Fibroblast of lung (primary cell): ENCODE measurements around the gene OSBPL6.

Experiments
- CTCF ChIP-seq, 2 donors: IDR thresholded peaks in 1 of 2; conservative IDR thresholded peaks in 1 of 2; 1 replicate in 1 of 2; 2 replicates in 1 of 2; pipeline ENCODE4 v1.5.1; 2011 to 2012; ENCODE audit warnings: low read length in 2 of 2, control low read depth in 1 of 2, inconsistent platforms in 1 of 2, low read depth in 1 of 2, mild to moderate bottlenecking in 1 of 2
- EZH2 ChIP-seq: IDR thresholded peaks from 2 replicates; pipeline ENCODE4 v1.5.1; 2012; ENCODE audit warnings: low read length, control low read depth, mild to moderate bottlenecking; ENCODE audit errors: missing control alignments

GRCh38 chr2:178366412-178366811 is 172.1 kb downstream of the OSBPL6 start:
- TF ChIP-seq EZH2, result no peak
- no peak for TF ChIP-seq CTCF (conservative IDR thresholded peaks at IDR 0.05 in 1 of 2, IDR thresholded peaks at IDR 0.05 in 1 of 2; ENCODE audit: low read depth in 1 of 2, low read length in 2 of 2)
